Trophoblast cell (in vitro differentiated cells and primary cell): Measurements from ENCODE around the gene AMOTL2.
A peak's percentile ranks its signal among the peaks of the same experiment; 100 is the strongest.

ENCODE experiments used
- DNase-seq, 2 donors: peaks; one replicate each; pipeline ENCODE4 v3.0.0-alpha.2; 2016
- H2AFZ ChIP-seq: 2 replicates; pipeline ENCODE4 v1.6.1; 2013; ENCODE audit warnings: low read length, moderate library complexity, mild to moderate bottlenecking; ENCODE audit not compliant: insufficient read depth, poor library complexity
- H2AK5ac ChIP-seq: 2 replicates; pipeline ENCODE4 v1.6.1; 2013; ENCODE audit warnings: mild to moderate bottlenecking, low read length
- H2BK120ac ChIP-seq: 2 replicates; pipeline ENCODE4 v1.6.1; 2013; ENCODE audit warnings: low read length, mild to moderate bottlenecking, moderate library complexity; ENCODE audit not compliant: insufficient read depth, poor library complexity
- H2BK12ac ChIP-seq: 2 replicates; pipeline ENCODE4 v1.6.1; 2013; ENCODE audit warnings: mild to moderate bottlenecking, low read length, moderate library complexity
- H2BK5ac ChIP-seq: 2 replicates; pipeline ENCODE4 v1.6.1; 2013; ENCODE audit warnings: low read length, low read depth, moderate library complexity, mild to moderate bottlenecking; ENCODE audit not compliant: poor library complexity
- H3K14ac ChIP-seq: 2 replicates; pipeline ENCODE4 v1.6.1; 2013; ENCODE audit warnings: mild to moderate bottlenecking, low read length
- H3K18ac ChIP-seq: 2 replicates; pipeline ENCODE4 v1.6.1; 2013; ENCODE audit warnings: mild to moderate bottlenecking, low read length
- H3K23ac ChIP-seq: 2 replicates; pipeline ENCODE4 v1.6.1; 2013; ENCODE audit warnings: low read length
- H3K27ac ChIP-seq: 2 replicates; pipeline ENCODE4 v1.5.1; 2013; ENCODE audit warnings: low read depth, mild to moderate bottlenecking, inconsistent platforms, low read length, moderate library complexity
- H3K27me3 ChIP-seq: 2 replicates; pipeline ENCODE4 v1.6.1; 2013; ENCODE audit warnings: inconsistent platforms, mild to moderate bottlenecking, low read length, moderate library complexity; ENCODE audit not compliant: insufficient read depth
- H3K36me3 ChIP-seq, 2 experiments: 1 replicate in 1 of 2; 2 replicates in 1 of 2; pipeline ENCODE4 v1.6.1; 2013; ENCODE audit warnings: low read length in 2 of 2, mild to moderate bottlenecking in 2 of 2, moderate library complexity in 1 of 2; ENCODE audit not compliant: insufficient read depth in 2 of 2, control insufficient read depth in 1 of 2
- H3K4ac ChIP-seq: 2 replicates; pipeline ENCODE4 v1.6.1; 2013; ENCODE audit warnings: low read depth, mild to moderate bottlenecking, low read length, moderate library complexity
- H3K4me1 ChIP-seq, 2 experiments: 1 replicate in 1 of 2; 2 replicates in 1 of 2; pipeline ENCODE4 v1.6.1; 2013; ENCODE audit warnings: low read length in 2 of 2, mild to moderate bottlenecking in 2 of 2, moderate library complexity in 1 of 2; ENCODE audit not compliant: insufficient read depth in 2 of 2, control insufficient read depth in 1 of 2
- H3K4me2 ChIP-seq: 2 replicates; pipeline ENCODE4 v1.6.1; 2013; ENCODE audit warnings: inconsistent platforms, mild to moderate bottlenecking, low read length, moderate library complexity
- H3K4me3 ChIP-seq: 2 replicates; pipeline ENCODE4 v1.5.1; 2013; ENCODE audit warnings: mild to moderate bottlenecking, low read depth, low read length, inconsistent platforms
- H3K79me1 ChIP-seq: one replicate; pipeline ENCODE4 v1.6.1; 2013; ENCODE audit warnings: low read length
- H3K79me2 ChIP-seq: 2 replicates; pipeline ENCODE4 v1.6.1; 2013; ENCODE audit warnings: low read length, mild to moderate bottlenecking; ENCODE audit not compliant: control insufficient read depth, insufficient read depth, poor library complexity
- H3K9ac ChIP-seq: 2 replicates; pipeline ENCODE4 v1.6.1; 2013; ENCODE audit warnings: mild to moderate bottlenecking, low read length
- H3K9me3 ChIP-seq: 2 replicates; pipeline ENCODE4 v1.6.1; 2013; ENCODE audit warnings: low read depth, mild to moderate bottlenecking, control low read depth, inconsistent platforms, low read length; ENCODE audit not compliant: insufficient read depth
- H4K12ac ChIP-seq: 2 replicates; pipeline ENCODE4 v1.6.1; 2013; ENCODE audit warnings: low read depth, mild to moderate bottlenecking, low read length, moderate library complexity
- H4K8ac ChIP-seq: 2 replicates; pipeline ENCODE4 v1.6.1; 2013; ENCODE audit warnings: low read depth, mild to moderate bottlenecking, low read length, moderate library complexity
- H4K91ac ChIP-seq: one replicate; pipeline ENCODE4 v1.6.1; 2013; ENCODE audit warnings: low read depth, mild to moderate bottlenecking, low read length, moderate library complexity
- WGBS: extraction: QIAGEN DNeasy Blood & Tissue Kit; methylation state at CpG from one replicate; pipeline ENCODE4 v1.1.7; 2013; ENCODE audit warnings: missing lambda C conversion rate; ENCODE audit not compliant: insufficient read length, insufficient coverage; ENCODE audit errors: extremely low coverage; 5-methylcytosine and 5-hydroxymethylcytosine counted together

The AMOTL2 gene

DNA sequence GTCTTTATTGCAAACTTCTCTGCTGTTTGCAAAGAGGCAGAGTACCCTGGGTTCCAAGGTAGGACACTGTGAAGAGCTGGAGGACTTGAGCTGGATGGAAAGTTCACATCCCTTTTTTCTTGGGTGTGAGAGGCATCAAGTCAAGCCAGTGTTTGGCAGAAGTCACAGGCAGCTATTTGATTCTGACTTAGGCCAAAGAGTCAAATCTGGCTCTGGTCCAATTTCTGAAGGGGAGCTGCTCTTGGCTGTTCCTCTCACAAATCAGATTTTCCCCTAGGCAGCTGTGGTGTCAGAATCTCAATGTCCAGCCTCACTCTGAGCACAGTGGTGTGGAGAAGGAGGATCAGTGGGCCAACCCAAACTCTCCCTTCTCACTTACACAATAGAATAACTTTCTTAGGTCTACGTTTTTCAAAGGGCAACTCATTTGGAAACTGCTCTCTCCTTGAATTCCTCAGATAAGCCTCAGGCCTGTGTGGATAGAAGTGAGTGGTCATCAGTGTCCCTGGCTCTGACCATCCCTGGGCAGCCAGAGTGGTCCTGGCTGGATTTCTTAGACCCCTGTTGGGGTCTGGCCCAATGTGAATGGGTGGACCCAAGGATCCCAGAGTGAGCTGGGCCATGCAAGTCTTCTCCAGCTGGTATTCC, 18.2 kb upstream of the AMOTL2 start:
- peaks cover 6 to 8% of the 10 kb centered on the region in 2 experiments for H3K4me1 ChIP-seq
- no peak overlapping the region for H3K23ac ChIP-seq
- no peak overlapping the region for H4K12ac ChIP-seq
- no peaks in the 10 kb centered on the region for H3K36me3 ChIP-seq
- H3K9me3 ChIP-seq = peaks cover 2% of the 10 kb centered on the region
- peak in 1 of 2 donors; percentile 67 for DNase-seq
- no peak overlapping the region for H3K4me2 ChIP-seq
- H4K8ac ChIP-seq = no peak overlapping the region
- H3K79me2 ChIP-seq = no peaks in the 10 kb centered on the region
- WGBS = no CpG with 5 or more reads among the region's 1 CpG
- no peak overlapping the region for H3K18ac ChIP-seq
- no peaks in the 10 kb centered on the region for H3K27me3 ChIP-seq
- no peak overlapping the region for H3K14ac ChIP-seq
- no peak overlapping the region for H2BK12ac ChIP-seq
- H4K91ac ChIP-seq = no peak overlapping the region
- H3K4ac ChIP-seq = no peak overlapping the region
- no peak overlapping the region for H3K9ac ChIP-seq
- H2AK5ac ChIP-seq = no peak overlapping the region
- no peak overlapping the region for H3K4me3 ChIP-seq
- H2AFZ ChIP-seq = no peak overlapping the region
- H3K79me1 ChIP-seq = peaks cover 5% of the 10 kb centered on the region
- no peak overlapping the region for H2BK120ac ChIP-seq
- H2BK5ac ChIP-seq = no peak overlapping the region
- no peak overlapping the region for H3K27ac ChIP-seq

DNA sequence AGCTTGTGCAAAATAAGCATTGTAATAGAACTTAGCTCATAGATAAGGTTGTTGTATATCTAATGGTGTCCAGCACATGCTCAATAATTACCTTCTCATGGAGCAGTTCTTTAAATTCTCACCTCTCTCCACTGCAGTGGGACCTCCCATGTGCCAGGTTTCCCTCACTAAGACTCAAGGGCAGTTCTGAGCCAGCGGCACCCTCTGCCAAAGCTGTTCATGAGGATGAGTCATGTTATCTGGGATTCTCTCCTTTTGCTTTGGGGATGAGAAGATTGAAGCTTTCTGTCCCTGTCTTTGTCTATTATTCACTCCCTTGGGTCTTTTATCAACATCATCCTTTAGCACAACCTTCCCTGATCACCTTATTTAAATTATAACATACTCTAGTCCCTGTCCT, 15.6 kb upstream of the AMOTL2 start:
- no peak overlapping the region for H4K8ac ChIP-seq
- no peak overlapping the region for H3K4me3 ChIP-seq
- H3K23ac ChIP-seq = no peak overlapping the region
- no peak overlapping the region for H3K27ac ChIP-seq
- no peak overlapping the region for H2BK12ac ChIP-seq
- no peaks in the 10 kb centered on the region for H3K79me2 ChIP-seq
- no peaks in the 10 kb centered on the region for H3K79me1 ChIP-seq
- WGBS = no CpG with 5 or more reads among the region's 1 CpG
- no peaks in the 10 kb centered on the region for H3K27me3 ChIP-seq
- H3K14ac ChIP-seq = no peak overlapping the region
- no peak overlapping the region for H4K91ac ChIP-seq
- H3K4me2 ChIP-seq = no peak overlapping the region
- no peak overlapping the region for H2AFZ ChIP-seq
- peaks cover 2 to 3% of the 10 kb centered on the region in 2 experiments for H3K4me1 ChIP-seq
- no peak overlapping the region for H4K12ac ChIP-seq
- H3K18ac ChIP-seq = no peak overlapping the region
- no peak overlapping the region for H3K9ac ChIP-seq
- no peak overlapping the region for H2BK120ac ChIP-seq
- no peaks in the 10 kb centered on the region for H3K36me3 ChIP-seq
- H3K9me3 ChIP-seq = peaks cover 2% of the 10 kb centered on the region
- DNase-seq = no peak
- H2AK5ac ChIP-seq = no peak overlapping the region
- H3K4ac ChIP-seq = no peak overlapping the region
- no peak overlapping the region for H2BK5ac ChIP-seq

DNA sequence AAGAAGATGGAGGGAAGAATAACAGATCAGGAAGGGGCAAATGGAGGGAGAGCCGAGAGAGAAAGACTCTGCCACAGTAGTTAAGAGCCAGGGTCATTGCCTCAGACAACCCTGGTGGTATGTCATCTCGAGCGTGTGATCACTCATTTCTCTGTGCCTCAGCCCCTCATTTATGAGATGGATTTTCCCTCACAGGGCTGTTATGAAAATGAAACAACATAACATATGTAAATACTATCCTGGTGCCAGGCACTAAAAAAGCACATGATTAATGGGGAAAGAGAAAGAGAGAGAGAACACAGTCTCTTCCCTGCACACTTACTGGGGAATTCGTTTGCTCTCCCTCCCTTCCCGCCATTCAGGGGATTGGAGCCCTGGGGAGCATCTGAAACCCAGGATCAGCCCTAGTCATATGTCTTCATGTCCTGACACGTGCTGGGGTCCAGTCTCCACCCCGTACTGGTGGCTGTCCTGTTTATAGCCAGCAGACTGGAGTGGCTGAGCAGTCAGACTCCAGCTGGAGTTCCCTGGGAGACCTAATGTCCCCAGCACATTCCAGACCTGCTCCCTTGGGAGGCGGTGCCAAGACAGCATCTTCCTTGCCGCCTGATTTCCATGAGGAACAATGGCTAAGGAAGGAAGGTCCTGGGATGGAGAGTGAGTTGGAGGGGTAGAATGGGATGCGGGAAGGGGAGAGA, 14.7 kb upstream of the AMOTL2 start:
- Histone ChIP-seq H2BK12ac (no peak overlapping the region), H3K23ac (no peak overlapping the region), H3K4ac (no peak overlapping the region), H2AFZ (no peak overlapping the region), H2AK5ac (peak overlapping the region; percentile 64), H3K9me3 (peaks cover 2% of the 10 kb centered on the region), H3K4me1 (peaks cover 2 to 3% of the 10 kb centered on the region in 2 experiments), H3K18ac (no peak overlapping the region), H3K4me2 (no peak overlapping the region), H3K79me1 (no peaks in the 10 kb centered on the region), H3K4me3 (no peak overlapping the region), H4K8ac (no peak overlapping the region), H2BK5ac (no peak overlapping the region), H4K12ac (no peak overlapping the region), H3K9ac (no peak overlapping the region), H3K14ac (no peak overlapping the region), H3K36me3 (no peaks in the 10 kb centered on the region), H2BK120ac (no peak overlapping the region), H3K27ac (no peak overlapping the region), H3K79me2 (no peaks in the 10 kb centered on the region), H3K27me3 (no peaks in the 10 kb centered on the region), H4K91ac (no peak overlapping the region)
- WGBS = no CpG with 5 or more reads among the region's 10 CpGs
- no peak for DNase-seq

DNA sequence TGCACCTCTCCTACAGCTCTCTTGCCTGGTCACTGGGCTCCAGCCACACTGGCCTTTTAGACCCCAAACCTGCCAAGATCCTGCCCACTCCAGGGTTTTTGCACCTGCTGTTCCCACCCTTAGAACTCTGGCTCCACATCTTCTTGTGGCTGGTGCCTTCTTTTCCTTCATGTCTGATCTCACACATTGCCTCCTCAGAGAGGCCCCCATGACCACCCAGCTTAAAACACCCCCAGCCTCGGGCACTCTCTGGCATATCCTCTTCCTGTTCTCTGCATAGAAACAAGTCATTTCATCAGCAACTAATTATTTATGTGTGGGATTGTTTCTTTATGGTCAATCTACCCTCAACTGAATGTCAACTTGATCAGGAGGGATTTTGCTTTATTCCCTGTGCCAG, 14.0 kb upstream of the AMOTL2 start:
- no peak overlapping the region for H3K23ac ChIP-seq
- H4K91ac ChIP-seq = no peak overlapping the region
- no peak overlapping the region for H3K4ac ChIP-seq
- H3K36me3 ChIP-seq = no peaks in the 10 kb centered on the region
- H2BK120ac ChIP-seq = no peak overlapping the region
- no peaks in the 10 kb centered on the region for H3K79me1 ChIP-seq
- H3K9me3 ChIP-seq = peaks cover 2% of the 10 kb centered on the region
- H3K9ac ChIP-seq = no peak overlapping the region
- H3K14ac ChIP-seq = no peak overlapping the region
- no peak overlapping the region for H2AFZ ChIP-seq
- H2BK12ac ChIP-seq = no peak overlapping the region
- H3K27me3 ChIP-seq = no peaks in the 10 kb centered on the region
- no peak overlapping the region for H3K4me2 ChIP-seq
- H2BK5ac ChIP-seq = no peak overlapping the region
- no peak overlapping the region for H4K12ac ChIP-seq
- peaks cover 2 to 3% of the 10 kb centered on the region in 2 experiments for H3K4me1 ChIP-seq
- H4K8ac ChIP-seq = no peak overlapping the region
- H2AK5ac ChIP-seq = no peak overlapping the region
- H3K4me3 ChIP-seq = no peak overlapping the region
- no CpG with 5 or more reads among the region's 1 CpG for WGBS
- DNase-seq = no peak
- H3K79me2 ChIP-seq = no peaks in the 10 kb centered on the region
- H3K18ac ChIP-seq = no peak overlapping the region
- no peak overlapping the region for H3K27ac ChIP-seq
